DMS53 (cell line): ENCODE data around the gene GPR183.
A peak's percentile ranks its signal among the peaks of the same experiment; 100 is the strongest.

ENCODE experiments used
- DNase-seq: peaks from one replicate; lab custom pipeline; 2025; lab: John Stamatoyannopoulos, UW

Gene GPR183

DNA sequence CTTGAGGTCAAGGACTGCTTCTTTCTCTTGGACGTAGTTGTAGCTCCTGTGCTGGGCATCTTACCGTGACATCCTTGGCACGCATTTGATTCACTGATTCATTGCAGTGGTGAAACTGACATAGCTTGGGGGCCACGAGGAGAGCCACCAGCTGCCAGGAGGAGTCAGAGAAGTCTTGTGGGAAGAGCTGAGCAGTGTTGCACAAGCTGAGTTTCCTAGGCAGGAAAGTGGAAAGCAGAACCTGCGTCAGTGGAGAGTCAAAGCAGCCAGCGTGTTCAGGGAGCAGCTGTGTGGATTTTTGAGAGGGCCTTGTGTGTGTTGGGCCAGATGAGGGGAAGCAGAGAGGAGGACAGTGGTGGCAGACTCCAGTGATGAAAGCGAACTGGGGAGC, 5.3 kb upstream of the GPR183 start:
- no peak for DNase-seq

DNA sequence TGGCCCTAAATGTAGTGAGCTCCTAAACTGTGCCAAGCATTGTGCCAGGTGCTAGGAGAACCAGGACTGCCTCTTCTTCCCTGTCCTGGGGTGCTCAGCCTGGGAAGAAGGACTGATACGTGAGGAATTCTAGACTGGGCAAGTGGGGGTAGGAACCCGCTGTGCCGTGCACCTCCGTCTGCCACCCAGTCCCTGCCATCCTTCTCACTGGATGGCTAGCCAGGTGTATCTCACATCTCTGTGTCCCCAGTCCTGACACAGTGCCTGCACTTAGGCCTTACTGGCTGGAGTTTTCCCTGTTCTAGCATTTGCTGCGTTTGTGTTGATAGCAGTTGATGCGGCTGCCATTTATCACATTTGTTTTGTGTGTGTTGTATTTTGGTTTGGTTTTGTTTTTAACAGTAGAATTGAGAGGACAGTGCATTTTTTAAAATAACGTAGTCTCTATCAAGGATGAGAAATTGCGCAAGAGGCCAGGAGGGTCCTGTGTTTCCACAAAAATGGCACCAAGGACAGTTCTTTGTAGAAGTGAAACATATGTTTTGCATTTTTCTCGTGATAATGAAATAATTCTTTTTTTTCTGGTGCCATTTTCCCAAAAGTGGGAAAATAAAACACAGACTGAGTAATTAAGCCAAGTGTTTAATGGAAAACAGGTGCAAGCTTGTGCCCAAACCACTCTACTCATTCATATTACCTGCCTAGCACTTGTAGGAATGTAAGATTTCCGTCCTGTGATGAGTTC, 4.7 kb upstream of the GPR183 start:
- no peak for DNase-seq

DNA sequence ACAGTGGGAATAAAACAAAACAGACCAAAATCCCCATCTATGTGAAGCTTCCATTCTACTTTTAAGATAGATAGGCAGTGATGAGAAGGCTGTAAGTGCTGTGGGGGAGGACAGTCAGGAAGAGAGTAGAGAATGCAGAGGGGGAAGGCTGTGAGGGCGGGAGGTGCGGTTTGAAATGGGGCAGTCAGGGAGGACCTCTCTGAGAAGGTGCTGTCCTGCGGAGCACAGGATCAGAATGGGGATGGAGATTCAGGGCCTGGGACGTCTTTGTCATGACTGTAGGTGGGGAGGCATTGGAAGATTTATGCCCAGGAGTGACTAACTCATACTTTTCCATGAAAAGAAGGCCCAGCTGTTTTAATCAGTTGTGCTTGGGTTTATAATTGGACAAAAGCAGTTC, 3.9 kb upstream of the GPR183 start:
- DNase-seq = no peak

DNA sequence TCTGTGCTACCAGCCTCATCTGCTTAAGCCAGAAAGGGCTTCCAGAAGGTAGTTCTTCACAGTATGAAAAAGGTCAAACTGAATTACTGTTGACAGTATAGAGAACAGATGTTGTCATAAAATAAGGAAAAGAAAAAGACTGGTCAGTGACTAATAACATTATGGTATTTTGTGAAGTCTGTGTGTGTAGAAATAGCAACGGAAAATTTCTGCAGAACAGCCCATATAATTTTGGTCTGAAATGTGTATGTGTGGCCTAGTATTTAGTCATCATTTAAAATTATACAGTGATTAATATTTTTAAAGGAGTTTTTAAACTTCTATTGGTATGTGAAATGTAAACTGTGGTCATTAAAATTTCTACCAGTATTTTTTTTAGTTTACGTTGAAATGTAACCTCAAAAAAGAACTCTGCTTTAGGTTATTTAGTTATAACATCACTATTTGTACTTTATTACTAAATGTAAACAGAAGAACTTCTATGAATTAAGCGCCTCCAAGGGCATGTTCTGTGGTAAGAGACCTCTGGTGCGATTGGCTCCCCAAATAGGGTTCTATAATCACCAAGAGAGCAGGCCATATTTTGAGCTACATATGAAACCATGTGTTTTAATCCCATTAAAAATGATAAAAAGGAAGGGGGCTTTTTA, 3.3 kb upstream of the GPR183 start:
- DNase-seq = no peak

DNA sequence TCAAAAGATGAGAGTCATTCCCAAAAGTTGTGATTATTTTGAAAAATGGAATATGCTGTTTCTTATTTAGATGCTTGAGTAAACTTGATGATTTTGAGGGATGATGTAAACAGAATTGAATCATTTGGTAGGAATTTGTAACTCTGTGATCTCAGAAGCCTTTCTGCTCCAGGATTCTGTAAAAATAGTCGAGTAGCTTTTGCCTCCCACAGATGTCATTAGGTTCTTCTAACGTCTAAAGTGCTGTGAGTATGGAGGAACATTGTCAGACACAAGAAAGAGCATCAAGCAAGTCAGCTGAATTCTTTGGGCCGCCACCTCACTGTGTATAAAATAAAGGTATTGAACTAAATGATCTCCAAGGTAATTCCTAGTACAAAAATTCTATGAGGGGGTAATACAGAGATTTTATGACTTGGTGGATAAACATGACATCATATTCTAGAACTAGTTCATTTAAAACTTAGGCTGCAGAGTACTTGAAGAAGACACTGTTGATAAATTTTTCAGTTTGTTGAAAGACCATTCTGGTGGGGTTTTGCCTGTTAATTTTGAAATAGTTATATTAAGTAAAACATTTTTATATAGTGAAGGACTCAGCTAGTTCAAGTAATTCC, 1.4 kb upstream of the GPR183 start:
- no peak for DNase-seq

DNA sequence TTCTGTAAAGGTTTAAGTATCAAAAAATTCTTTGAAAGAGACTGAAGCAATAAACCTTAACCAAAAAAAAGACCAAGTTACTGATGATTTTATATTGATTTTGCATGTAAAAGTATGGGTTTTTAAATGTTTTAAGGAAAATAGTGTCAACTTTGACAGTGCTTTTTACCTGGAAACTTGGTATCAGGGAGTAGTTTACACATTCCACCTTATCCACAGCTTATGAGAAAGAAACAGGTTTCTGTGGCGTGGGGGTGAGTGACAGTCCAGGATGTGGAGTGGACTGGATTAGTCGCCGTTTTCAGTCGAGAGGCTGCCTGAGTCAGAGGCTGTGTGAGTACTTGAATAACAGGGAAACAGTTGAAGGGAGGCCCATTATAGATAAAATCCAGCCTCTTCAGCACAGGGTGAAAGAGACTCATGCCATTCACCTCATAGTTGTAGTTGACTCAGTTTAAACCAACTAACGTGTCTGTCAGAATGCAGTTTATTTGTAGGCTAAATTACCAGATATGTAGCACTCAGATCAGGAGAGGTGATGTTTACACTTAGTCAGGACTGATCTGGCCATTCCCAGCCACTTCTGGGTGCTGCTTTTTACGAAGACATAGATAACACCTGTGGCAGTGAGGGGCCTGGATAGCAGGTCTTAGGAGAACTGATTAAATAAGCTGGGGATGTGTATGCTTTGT, 595 bp upstream of the GPR183 start:
- DNase-seq = peak; percentile 79

DNA sequence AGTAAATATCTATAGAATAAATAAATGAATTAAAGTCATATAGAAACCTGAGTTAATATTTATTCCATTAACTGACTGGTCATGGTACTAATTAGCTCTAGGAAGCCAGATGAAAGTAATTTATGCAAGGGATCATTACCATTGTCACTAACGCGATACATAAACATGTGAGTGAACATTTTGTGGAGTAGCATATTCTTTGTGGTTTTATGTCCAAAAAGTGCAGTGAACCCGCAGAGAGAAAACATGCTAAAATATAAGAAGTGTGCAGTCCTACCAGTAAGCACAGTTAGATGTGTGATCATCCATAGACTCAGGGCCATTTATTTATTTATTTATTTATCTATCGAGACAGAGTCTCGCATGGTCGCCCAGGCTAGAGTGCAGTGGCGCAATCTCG, 1.6 kb downstream of the GPR183 start:
- no peak for DNase-seq

DNA sequence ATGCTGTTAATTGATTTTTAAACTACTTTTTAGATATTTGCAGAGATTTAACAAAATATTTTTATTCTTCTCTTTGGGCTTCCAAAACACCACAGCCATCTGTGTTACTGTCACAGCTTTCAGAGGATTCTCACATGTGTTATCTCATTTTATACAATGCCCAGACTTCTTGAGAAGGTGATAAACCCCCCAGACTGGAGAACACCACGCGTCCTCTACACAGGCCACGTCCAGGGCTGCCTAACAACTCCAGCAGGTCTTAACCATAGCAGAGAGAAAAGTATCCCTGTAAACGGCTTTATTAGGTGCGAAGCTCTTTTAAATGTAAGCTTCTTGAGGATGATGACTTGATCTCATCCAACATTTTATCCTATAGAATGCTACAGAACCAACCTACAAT, 2.0 kb downstream of the GPR183 start:
- no peak for DNase-seq

DNA sequence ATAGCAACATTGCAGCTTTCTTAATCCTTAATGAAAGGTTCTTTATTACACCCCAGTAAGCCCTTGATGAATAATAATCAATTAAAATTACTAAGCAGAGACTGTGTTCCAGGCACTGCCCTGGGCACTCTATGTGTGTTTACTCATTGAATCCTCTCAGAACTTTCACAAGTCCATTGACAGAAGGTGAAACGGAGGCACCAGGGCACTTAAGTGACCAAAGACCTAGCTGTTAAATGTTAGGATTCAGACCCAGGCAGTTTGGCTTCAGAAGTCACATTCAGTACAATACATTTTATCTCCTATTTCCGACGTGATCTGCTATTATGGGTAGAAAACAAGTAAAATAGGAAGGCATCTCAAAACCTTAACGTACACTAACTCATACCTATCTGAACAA, 2.7 kb downstream of the GPR183 start:
- no peak for DNase-seq

DNA sequence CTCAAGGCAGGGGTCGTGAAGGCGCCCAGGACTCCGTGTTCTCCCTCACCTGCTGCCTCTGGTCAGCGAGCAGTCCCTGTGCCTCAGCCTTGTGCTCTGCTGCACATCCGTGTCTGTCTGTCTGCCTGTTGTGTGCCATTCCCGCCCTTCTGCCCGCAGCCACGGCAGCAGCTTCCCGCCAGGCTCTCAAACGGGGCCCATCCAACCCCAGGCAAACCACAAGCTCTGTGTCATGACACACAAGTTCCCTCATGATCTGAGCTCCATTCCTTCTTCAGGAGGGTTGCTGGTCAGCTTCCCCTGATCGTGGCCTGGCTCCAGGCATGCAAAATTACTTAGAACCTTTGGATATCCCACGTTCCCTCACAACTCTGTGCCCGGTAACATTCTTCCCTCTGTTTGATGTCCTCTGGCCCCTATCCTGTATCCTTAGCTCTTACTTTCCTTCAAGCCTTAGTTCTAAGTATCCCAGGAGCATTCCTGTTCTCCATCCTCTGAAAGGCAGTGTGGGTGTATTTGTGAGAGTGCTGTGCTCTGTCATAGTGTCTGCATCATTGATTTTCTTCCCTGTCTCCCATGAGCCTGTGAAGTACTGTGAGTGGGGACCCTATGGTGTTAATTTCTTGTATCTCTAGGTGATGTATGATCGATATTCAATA, 3.2 kb downstream of the GPR183 start:
- no peak for DNase-seq

DNA sequence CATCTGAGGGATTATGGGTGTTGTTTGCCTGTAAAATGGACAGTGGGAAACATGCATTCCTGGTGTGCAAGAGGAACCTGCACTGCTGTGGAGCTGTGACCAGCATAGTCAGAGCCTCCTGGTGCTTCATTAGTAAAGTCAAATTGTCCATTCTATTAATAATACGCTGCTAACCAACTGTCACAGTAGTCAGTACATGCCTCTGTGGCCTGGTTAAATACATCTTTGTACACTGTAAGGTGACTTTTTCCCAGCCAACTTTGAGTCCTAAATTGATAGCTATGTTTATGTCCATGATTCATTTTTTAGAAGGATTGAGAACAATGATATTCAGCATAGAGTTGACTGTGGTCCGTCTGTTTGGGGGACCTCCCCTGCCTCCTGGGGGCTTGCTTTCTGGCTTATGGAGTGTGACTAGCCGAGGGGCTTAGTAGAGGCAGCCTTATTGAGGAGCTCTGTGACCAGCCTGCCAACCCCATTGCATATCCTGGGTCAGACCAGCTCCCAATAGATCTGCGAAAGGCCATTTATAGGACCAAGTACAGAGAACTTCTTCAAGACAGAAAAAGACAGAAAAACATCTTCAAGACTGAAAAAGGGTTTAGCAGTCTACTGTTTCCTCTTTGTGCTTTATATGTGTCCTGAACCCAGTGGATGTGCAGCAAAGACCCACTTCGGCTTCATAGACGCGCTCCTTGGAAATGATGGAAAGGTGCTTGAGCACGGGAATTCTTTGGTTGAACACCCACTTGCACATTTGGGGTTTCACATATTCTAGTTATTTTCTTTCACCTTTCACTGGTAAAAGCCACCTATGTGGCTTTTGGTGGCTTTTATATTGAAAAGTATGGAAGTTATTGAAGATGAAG, 4.3 kb downstream of the GPR183 start:
- no peak for DNase-seq

DNA sequence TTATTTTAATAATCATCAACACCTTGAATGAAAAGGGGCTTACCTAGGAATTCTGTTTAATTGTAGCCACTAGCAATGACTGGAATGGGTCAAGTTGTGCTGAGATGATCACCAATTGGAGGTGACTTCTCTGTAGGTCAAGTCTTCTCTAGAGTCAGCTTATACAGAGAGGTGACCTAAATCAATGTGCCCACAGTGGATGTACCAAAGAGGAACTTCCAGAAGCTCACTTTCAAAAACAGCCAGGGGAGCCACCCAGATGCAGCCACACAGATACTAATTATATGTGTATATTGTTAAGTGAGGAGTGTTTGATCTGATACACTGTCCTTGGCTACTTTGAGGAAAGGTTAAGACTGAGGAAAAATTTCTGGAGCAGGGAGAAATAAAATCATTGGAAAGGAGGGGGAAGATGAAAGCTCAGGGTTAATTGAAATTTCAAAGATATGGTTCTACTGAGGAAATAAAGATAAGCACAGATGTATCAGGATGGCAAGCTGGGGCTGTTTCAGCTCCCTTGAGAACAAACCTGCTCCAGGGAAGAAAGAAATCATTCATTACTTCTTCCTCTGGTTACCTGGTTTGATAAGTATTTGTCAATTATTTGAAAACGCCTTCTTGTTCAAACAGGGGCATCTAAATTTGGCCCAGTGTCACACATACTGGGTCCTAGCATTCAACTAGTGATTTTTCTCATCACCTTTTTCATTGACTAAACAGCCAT, 5.1 kb downstream of the GPR183 start:
- DNase-seq = no peak

DNA sequence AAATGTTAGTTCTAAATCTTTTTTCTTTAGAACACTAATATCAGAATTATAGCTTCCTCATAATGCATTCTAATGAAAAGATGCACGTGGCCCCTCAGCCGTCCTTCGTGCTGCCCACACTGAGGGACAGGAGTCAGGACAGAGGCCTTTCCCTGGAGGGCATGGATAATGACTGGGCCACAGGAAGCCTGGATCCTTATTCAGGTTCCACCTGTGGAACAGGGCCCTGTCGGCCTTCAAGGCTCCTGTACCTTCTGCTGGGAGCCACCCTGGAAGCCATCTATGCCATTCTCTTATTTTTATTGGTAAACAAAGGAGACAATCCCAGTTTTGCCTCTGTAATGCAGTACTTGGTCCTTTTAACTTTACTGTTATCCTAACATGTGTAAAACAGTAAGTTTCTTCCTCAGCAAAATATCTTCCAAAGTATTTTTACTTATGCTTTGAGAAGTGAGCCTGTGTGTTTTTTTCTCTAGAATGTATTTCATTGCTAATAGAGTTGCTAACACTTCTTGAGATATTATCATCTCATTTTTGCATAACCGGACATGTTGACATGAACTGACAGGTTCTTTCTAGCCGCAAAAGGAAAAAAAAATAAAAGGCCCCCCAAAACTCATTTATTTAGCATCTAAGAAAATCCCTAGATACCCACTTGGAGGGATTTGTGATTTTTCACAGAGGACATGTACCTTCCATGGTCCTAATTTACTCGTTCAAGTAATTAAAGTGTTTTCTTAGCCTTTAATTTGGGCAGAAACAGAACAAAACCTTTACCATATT, 6.0 kb downstream of the GPR183 start:
- DNase-seq = no peak

DNA sequence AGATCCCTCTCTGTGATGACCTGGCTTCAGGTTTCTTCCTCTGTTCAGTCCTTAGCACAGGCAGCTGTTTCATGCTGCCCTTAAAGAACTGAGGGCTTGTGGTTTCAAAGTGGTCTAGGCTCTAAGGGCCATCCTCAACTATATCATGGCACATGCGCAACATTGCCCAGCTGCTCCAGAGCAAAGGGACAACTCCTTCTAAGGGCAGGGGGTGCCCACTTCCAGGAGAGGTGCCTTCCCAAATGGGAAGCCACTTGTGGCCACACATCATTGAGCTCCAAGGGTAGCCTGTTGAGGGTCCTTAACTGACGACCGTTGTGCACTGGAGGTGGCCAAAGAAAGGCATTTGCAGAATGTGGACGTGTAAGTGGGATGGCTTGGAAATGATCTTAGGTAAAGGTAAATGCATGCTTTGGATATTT, 7.3 kb downstream of the GPR183 start:
- DNase-seq = no peak

DNA sequence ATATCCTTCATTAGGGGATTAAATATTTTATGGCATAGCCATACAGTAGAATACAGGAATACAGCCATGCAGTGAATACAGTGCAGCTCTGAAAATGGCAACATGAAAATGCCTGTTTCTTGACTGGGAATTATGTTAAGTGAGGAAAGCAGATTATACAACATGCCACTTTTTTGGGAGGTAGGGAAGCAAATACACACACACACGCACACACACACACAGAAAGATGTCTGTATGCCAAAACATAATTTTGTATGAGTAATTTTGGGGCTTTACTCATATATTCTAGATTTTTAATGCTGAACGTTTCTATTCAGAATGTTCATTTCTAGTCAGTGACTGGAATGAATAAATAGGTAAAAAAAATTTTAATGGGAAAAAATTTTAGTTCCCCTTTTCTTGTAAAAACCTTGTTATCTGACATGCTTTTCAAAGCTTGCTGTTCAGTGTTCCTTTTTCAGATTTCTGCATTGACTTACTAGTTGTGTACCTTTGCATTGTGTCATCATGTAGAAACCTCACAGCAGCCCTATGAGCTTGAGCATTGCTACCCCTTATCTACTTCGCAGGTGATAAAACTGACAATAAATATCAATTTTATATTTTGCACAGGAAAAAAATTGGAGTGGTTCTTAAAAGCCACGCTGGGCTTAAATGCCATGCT, 7.8 kb downstream of the GPR183 start:
- no peak for DNase-seq

DNA sequence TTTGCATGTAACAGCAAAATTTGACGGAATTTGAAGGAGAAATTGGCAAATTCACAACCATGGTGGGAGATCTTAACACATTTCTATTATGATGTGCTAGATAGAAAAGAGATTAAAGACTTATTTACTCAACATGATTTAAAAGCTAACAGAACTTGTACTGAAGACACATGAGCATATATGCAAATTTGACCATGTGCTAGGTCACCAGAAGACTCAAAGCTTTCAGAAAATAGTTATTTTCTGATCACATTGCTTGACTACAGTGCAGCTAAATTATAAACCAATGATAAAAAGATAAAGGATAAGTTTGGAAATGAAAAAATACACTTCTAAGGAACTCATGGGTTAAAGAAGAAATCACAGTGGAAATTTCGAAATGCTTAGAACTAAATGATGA, 9.1 kb downstream of the GPR183 start:
- DNase-seq = no peak

DNA sequence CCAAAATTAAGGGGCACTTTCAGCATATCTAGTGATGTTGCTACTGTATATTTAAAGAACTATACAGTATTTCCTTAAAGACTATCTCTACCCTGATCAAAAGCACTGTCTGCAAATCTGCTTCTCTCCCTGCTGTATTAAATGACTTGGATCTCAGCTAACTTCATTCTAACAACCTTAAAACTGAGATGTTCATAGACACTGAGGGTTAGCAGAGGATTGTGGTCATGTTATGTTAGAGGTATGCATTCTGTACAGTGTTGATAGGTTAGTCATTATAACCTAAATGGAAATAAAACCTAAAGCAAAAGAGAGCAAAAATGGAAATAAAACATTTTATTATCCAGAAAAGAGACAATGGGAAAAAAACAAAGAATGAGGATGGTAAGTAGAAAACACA, 9.9 kb downstream of the GPR183 start:
- no peak for DNase-seq

DNA sequence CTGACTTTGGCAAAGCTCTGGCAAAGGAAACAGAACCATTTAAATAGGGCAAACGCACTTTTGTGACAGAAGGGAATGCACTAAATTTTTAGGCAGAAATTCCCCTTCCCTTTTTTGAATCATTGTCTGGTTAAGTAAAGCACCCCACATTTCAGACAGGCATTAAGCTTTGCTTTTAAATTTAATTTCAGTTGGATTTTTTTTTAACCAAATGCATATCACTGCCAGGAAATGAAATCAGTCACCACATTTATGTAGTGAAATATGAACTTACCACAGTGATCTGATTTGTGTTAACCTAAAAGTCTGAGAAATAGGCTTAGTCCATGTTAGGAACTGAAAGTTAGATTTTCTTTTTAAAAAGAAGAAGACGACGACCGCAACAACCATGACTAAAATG, 10.8 kb downstream of the GPR183 start:
- DNase-seq = no peak

DNA sequence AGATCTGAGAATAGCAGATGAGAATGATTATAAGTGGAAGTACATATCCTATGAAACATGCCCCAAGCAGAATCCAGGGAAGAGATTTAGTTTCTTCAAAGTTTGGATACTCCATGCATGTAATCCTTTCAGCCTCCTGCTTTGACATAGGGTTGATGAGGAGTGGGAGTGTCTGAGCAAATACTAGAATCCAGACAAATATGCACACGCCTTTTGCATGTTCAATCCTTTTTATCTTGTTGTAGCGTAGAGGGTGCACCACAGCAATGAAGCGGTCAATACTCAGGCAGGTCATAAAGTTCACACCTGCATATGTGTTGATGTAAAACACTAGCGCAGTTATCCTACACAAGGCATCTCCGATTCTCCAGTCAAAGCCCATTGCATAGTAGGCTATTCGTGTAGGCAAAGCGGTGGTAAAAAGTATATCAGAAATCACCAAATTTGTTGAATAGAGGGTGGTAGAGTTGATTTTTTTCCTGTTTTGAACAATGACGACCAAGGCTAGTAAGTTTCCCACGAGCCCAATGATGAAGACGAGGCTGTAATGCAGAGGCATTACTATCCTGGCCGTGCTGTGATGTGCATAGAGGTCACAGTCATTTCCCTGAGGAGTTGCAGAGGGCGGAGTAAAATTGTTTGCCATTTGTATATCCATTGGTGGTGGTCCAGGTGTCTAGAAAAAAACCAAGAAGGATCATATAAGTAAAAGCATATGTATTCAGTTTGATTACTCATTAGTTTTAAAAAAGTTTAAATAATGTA, 11.5 kb downstream of the GPR183 start:
- DNase-seq = no peak
